ENCODE data around the gene EPHA10.

The EPHA10 gene

DNA sequence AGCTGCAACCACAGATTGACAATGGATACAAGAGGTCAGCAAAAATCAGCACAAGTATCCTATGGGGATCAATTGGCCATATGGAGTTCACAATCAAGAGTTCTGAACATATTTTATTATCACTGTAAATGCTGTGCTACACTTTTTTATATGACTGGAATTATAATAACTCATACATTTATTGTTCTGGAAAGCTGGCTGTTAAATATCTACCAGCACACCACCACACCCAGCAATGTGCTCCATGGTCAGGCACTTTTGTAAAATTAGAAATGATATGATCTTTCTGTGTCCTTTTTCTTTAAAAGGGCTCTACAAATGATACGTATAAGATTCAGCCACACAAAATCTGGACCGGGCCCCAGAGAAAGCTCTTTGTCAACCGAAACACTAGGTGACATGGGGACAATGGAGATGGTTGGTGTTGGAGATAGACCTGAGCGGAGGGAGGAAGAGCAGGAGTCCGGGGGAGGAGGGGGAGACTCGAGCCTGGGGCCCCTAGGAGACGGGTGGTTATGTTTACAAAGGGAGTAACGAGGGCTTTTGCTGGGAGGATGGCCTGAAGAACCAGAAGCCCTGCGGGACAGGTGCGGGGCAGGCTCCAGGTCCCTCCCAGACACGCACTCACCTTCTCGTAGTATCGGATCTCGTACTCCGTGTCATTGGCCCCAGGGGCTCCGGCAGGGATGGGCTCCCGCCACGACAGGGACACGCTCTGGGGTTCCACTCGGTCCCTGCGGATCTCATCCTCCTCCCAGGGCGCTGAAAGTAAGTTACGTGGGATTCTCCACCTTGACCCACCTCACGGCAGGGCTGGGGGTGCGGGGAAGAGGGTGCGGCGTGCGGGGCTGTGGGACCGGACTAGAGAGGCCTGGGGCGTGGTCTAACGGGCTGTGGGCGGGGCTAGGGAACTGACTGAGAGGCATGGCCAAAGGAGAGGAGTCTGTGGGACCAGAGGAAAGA, 30.0 kb downstream of the EPHA10 start:
- DNase-seq (ENCODE audit: low read depth) = no peak

DNA sequence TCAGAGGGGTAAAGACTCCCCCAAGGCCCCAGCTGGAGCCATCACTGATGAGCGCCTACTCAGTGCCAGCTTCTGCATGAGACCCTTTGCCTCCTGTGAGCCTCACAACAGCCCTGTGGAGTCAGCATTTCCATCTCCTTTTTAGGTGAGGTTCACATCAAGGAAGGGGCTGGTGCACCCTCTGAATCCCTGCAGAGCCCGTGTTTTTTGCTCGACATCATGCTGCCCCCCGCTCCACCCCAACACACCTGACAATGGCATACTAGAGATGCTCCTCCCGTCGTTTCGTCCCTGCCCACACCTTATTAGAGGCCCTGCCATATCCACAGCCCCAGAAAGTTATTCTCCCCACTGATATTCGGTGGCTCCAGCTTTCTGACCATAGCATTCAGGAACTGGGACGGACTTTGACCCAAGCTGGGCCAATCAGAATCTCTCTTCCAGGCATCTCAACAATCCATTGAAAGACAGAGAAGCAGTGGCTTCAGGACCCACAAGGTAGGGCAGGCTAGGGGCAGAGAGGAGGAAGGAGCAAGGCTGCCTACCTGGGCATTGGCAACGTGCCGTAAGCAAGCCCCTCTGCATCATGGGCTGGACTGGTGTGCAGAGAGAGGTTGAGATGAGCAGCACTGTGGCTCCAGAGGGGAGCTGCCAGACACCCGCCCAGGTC, 32.7 kb downstream of the EPHA10 start:
- DNase-seq (ENCODE audit: low read depth) = no peak

DNA sequence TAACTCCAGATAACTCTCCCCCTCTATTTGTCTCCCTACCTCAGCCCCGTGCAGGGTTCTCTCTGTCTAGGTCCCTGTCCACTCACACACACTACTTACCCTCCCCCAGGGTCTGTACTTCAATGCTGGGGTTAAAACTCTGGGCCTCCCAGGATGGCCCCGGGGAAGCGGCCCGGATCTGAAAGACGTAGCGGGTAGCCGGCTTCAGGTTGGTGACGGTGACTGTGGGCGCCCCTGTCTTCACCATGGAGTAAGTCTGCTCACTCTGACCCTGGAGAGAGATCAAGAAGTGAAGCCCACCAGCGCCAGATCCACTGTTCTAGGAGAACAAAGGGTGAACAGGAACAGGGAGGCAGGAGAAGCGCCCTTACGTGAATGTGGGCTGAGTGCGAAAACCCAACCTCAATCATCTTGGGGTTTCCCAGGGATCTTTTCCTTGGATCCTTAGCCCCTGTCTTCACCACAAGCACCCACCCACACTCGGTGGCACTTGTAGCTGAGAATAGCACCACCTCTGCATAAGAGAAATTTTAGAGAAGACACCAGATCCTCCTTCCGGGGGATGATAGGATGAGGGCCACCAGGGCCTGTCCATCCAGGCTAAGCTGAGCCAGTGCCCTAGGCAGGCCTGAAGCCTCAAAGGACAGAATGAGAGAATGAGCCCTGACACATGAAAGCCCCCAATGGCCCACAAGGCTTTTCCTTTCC, 33.5 kb downstream of the EPHA10 start:
- no peak for DNase-seq (ENCODE audit: low read depth)

DNA sequence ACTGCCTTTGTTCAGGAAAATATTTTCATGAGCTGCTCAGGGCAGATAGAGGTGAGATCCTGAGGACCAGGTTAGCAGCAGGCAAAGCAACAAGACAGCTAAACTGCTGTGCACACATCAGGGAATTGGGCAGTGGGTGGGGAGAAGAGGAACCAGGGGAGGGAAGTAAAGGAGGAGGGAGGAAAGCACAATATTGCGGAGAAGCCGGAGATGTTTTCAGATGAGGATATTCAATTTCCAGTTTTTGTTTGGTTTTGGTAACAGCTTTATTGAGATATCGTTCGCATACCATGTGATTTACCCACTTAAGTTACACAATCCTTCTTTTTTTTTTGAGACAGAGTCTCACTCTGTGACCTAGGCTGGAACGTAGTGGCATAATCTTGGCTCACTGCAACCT, 34.5 kb downstream of the EPHA10 start:
- DNase-seq (ENCODE audit: low read depth) = no peak

DNA sequence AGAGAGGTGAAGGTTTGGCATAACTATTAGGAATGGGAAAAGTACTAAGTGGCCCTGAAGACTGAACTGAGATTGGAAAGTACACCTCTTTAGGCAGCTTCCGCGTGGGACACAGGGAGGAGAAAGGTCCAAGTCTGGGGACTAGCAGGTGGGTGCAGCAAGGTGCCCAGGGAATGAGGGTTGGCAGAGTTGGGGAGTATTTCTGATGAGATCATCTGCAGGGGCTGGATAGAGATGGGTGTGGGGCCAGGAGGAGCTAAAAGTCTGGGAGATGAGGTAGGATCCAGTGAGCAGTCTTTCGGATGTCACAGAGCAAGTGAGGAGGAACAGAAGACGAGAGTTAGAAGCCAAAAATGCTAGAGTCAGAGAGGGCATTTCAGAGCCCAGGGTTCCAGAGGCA, 36.5 kb downstream of the EPHA10 start:
- no peak for DNase-seq (ENCODE audit: low read depth)

DNA sequence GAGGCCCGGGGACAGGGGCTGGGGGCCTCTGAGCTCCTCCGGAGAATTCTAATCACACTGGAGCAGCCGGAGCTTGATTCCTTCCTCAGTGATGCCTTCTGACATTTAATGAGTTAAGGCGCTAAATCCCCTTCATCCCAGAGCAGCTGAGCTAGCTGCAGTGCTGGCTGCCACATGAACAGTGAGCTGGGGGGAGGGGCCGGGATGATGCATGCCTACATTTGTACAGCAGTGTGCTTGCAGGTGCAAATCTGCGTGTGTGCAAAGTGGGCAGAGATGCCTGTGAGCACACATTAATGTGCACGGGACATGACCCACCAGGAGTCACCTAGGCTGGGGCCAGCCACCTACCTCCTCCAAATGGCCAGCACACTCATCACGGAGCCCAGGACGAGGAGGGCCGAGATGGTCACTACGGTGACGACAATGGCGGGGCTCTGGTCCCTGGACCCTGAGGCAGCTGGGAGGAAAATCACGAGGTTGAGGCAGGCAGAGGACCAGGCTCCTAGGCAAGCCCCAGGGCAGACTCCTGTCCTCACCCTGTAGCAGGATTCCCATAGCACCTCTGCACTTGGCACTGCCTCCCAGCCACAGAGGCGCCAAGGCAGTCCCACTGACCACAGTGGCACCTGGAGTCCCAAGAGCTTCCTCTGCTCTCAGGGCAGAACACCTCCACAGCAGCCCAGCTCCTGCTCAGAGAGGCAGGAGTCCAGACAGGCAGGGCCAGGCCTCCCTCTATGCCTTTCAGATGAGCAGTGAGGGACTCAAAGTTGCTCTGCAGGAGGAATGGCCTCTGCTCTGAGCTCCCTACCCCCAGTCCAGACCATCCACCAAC, 38.0 kb downstream of the EPHA10 start:
- no peak for DNase-seq (ENCODE audit: low read depth)

DNA sequence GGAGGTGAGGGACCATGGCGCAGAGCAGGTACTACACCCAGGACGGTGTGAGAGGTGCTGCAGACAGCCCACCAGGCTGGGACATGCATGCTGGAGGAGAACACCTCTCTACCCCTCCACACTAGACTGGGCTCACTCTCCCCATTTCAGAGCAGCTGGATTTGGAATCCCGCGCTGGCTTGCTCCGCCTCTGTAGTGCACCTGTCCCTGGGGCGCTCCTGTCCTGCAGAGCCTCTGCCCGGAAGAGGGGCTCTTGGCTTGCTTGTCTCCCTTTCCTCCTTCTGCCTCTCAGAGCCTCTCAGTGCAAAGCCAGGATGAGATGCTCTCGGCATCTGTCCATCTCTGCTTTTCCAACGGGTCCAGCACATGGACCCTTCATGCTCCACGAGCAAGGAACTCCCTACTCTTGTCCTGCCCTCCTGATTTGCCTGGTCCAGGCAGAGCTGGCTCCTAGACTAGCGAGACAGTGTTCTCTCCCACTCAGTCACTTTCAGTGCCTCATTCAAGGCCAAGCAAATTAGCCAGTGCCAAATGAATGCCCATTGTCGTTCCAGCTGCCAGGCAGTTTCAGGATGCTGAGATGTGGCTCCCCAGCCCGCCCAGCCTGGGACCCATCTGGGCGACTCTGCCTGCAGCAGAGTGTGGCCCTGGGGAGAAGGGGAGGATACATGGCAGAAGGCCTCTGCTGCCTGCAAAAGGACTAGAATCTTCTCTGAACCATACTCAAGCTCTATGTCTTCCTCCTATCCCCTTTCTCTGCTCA, 38.9 kb downstream of the EPHA10 start:
- DNase-seq (ENCODE audit: low read depth) = no peak

DNA sequence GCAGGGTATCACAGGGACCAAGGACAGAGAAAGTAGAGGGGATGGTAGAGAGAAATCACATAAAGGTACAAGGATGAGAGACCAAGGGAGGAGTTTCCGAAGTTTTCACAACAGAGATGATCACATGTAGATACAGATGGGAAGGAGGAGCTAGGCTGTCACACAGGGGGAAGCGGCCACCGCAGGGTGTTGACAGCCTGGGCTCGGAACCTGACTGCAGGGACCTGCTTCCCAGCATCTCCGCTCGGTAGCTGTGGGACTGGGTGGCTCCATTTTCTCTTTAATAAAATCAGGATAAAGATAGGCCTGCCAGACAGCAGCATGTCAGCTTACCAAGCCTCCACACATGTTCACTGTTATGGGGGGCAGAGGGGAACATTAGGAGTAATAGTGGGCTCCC, 40.3 kb downstream of the EPHA10 start:
- no peak for DNase-seq (ENCODE audit: low read depth)

DNA sequence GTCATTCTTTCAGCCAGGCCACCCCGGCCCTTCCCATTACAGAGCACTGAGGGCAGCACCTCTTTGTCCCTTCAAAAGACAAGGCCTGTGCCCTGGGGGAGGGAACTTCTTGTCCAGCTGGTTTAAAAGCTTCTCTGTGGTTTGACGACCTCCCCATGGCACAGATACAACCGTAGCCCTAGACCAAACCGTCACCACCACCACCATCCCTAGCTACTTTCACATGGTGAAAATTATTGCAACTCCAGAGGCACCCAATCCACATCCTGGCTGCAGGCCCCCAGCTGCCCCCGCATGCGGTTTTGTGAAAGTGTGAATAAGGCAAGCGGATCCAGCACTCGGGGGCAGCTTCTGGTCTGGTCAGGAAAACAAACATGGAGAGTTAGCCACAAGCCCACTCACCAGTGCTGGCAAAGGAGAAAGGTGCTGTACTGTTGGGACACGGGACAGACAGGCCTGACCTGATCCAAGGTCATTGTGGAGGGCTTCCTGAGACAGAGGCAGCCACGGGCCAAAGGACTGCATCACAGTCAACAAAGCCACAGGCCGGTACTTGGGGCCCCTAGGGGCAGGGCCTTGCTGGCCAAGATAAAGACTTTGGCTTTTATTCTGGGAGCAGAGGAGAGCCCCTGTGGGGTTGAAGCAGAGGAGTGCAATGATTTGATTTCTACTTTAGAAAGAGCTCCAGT, 41.4 kb downstream of the EPHA10 start:
- DNase-seq (ENCODE audit: low read depth) = no peak

DNA sequence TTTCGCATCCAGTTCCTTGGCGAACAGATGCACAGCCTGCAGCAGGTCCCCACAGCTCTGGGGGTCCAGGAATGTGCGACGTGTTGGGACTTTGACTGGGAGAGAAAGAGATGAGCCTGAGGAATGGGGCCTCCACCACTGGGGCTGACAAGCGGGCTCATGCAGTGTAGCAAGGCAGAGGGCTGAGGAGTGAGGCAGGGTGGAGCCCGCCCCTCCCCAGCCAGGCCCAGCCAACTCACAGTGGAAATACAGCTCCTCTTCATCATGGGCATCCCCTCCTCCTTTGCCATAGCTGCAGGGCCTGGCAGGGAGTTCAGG, 41.9 kb downstream of the EPHA10 start:
- no peak for DNase-seq (ENCODE audit: low read depth)

DNA sequence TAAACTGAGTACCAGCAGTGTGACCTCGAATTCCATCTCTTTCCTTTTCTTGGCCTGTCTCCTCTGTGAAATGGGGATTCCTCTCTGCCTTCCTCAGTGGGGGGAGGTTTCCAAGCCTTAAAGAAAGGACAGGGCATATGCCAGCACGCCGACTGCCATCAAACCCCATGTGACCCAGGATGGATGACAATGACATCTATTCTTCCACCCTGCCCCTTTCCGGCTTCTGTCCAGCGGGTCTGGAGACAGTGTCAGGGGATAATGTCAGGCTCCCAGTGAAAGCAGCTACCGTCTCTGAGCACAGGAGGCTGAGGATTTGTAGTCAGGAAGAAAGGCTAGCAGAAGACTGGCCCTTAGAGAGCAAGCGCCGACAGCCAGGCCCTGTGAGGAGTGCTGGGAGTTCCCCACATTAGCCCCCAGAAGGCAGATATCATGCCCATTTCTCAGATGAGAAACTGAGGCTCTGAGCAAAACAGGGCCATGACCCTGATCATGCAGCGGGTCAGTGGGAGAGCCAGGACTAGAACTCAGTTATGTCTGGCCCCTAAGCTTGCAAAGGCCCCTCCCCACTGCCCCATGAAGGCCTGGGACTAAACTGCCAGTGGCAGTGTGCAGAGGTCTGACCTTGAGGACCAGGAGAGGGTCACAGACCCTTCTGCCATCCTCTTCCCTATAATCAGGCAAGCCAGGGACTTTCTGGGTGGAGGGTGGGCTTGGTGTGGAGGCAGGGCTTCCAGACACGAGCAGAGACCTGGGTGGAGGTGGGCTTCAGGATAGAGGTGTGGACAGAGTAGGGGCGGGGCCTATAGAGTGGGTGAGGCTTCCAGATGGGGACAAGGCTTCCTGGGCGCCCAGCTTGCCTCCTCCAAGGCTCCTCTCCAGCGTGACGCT, 42.5 kb downstream of the EPHA10 start:
- no peak for DNase-seq (ENCODE audit: low read depth)

DNA sequence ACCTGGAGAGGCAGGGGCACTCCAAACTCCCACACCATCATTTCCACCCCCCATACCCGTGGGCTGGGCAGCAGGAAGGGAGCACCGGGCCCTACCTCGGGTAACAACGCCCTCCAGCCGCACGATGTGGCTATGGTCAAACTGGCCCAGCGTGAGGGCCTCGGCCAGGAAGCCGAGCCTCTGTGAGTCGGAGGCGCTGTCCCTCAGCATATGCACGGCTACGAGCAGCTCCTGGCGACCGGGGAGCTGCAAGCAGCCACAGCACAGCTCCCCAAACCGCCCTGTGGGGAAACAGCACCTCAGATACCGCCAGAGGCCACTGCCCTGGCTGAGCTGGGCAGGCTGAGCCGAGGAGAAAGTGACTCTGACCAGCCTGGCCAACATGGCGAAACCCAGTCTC, 43.4 kb downstream of the EPHA10 start:
- no peak for DNase-seq (ENCODE audit: low read depth)

DNA sequence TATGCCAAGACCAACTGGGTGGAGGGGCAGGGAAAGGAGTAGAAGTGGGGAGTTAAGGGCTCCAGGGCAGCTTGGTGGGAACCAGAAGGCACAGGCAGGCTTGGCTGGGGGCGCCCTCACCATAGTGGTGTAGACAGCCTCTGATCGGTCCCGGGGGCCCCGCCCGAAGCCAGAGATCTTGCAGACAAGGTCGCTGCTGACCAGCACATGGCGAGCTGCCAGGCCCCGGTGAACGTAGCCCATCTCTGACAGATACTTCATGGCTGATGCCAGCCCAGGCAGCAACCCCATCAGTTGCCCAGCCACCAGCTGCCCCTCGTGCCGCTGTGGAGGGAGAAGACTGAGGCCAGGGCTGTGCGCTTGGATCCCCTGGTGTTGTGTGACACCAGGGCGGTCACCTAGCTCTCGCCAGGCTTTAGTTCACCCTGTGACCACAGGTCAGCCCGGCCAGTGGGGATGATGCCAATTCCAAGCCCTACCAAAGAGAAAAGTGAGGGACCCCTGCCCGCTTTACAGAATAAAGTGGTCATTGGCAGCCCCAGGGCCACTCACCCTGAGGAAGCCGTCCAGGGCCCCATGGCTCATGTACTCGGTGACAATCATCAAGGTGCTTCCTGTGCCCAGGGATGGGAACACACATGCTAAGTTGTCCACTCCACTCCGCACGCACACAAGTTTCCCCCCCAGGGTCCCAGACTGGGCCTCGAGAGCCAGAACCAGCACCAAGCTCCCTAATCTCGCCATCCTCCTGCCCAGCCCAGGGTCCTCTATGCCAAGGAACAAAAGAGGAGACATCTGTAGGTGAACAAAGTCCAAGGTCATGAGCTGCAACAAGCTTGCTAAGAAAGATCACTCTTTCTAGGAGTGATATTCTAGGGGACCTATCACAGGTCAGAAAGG, 44.4 kb downstream of the EPHA10 start:
- no peak for DNase-seq (ENCODE audit: low read depth)

DNA sequence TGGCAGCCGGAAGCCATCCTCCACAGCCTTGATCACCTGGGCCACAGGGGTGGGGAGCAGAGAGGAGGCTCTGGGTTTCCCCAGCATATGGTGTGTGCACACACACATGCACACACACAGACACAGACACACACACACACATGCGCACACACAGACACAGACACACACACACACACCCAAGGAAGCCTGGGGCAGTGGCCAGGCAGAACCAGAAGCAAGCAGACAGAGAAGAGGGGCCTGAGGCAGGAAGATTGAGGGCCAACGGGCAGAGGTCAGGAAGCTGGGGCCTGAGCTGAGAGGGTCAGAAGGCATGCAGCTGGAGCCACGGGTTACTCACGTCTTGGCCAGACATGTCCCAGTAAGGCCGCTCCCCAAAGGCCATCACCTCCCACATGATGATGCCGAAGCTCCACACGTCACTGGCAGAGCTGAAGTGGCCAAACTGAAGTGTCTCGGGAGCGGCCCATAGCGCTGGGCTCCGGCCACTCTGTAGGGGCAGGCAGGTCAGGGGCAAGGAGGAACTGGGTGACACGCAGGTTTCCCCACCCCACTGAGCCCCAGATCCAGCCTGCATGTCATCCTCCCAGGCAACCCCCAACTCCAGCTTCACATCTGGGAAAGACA, 45.2 kb downstream of the EPHA10 start:
- no peak for DNase-seq (ENCODE audit: low read depth)

DNA sequence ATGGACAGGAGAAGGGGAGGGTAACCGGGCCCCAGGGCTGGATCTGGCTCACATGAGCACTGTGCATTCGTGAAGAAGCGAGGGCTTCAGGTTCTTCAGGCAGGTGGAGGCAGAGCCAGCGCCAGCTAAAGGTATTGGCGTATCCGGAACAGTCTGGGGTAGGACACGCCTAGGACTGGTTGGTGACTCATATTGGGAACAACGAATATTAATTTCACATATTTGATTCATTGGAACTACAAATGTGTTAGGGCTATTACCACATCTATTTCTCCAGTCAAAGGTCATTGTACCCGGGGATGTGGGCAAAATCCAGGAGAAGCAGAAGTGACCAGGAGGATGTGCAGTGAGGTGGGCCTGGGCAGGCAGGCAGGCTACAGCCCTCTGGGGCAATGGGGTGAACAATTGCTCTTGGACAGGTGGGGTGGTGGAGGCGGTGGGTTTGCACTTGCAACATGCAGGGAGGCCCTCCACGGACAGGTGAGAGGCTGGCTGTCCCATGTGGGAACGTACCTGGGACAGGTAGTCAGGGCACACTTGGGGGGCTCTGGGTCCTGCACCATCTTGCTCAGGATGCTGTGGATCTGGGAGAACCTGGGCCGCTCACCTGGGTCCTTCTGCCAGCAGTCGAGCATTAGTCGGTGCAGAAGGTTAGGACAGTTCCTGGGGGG, 45.9 kb downstream of the EPHA10 start:
- DNase-seq (ENCODE audit: low read depth) = no peak

DNA sequence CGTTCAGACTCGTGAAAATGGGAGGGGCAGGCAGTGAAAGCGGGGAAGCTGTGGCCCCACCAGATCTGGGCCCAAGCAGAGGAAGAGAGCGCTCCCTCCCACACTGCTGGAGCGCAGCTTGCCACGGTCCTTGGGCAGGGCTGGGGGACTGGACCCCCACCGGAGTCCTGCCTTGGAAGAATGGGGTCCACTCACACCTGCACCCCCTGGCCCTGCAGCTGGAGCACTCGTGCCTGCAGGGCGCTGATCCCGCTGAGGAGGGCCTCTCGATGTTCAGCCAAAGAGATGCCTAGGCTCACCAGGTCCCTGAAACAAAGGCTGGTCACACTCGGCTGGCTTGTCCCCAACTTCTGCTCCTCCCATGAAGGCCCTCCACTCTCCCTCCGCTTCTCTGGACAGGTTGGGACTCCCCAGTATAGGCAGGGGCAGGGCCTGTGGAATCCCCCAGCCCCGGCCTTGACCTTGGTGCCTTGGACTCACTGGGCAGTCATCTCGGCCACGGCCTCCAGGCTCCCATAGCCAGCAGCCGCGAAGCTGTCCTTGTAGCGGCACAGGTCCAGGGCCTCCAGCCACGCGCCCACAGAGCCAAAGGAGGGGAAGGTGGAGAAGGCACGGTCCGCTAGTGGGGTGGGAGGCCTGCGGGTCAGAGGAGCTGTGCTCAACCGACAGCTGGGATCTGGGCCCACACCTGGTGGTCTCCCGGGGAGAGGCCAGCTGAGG, 46.6 kb downstream of the EPHA10 start:
- DNase-seq (ENCODE audit: low read depth) = no peak

DNA sequence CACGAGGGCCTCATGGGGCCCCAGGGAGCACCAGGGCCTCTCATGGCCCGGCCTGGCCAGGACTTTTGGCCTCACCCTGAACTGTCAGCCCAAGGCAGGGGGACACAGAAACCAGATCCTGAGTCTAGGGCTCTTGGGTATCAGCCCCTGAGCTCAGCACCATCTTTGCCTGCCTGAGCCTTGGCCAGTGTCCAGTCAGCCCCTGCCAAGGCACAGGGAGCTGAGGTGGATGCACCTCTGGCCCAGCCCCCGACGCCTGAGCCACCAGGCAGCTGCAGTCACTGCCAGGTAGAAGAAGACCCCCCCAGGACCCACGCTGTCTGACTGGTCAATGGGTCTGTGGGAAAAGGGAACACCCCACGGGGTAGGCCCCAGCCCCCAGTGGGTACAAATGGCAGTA, 47.3 kb downstream of the EPHA10 start:
- DNase-seq (ENCODE audit: low read depth) = no peak
